DMS79 (cell line): Measurements from ENCODE around the gene CEACAM6.
"Not testable (repeated sequence)": the region's sequence is repeated elsewhere in the genome, so short reads cannot be mapped to it uniquely, and the experiment has no call there.

Source experiments
- DNase-seq: peaks from one replicate; lab custom pipeline; 2025; lab: John Stamatoyannopoulos, UW

CEACAM6 gene

DNA sequence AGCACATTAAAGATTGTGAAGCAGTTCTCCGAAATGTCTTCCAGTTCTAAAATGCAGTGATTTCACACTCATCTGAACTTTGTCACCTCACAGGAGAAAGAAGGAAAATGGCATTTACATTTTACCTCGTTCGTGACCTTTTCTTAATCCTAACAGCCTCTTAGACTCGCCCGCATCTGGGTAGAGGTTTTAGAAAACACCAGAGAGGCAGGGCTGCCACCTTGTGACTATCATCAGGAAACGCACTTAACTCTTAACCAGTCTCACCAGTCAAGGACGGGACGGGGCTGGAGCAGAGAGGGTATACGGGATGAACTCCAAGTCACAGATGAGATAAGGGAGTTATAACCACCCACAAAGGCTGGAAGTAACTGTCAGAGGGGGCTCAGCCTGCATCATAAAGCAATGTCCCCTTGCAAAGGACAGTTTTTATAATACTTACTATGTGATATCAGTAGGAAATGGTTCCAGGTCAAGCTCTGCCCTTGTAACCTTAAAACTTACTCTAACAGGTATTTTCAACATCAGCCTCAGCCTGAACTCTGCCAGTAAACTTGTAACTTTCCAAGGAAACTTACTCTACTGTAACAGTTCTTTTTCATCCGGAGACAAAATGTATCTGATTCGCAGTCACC is 8.6 kb upstream of the CEACAM6 start:
- DNase-seq, result peak; percentile 80

DNA sequence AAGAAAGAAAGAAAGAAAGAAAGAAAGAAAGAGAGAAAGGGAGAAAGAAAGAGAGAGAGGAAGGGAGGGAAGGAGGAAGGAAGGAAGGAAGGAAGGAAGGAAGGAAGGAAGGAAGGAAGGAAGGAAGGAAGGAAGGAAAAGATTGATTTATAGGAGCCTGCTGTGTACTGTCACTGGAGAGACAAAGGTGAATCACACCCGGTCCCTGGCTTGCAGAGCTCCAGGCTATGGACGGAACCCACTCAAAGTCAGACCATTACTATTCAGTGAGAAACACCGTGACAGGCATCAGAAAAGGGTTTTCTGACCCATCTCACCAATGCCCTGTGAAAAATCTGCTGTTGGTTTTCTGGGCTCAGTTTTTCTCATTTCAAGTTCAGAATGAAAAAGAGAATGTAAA is 7.3 kb upstream of the CEACAM6 start:
- no peak for DNase-seq

DNA sequence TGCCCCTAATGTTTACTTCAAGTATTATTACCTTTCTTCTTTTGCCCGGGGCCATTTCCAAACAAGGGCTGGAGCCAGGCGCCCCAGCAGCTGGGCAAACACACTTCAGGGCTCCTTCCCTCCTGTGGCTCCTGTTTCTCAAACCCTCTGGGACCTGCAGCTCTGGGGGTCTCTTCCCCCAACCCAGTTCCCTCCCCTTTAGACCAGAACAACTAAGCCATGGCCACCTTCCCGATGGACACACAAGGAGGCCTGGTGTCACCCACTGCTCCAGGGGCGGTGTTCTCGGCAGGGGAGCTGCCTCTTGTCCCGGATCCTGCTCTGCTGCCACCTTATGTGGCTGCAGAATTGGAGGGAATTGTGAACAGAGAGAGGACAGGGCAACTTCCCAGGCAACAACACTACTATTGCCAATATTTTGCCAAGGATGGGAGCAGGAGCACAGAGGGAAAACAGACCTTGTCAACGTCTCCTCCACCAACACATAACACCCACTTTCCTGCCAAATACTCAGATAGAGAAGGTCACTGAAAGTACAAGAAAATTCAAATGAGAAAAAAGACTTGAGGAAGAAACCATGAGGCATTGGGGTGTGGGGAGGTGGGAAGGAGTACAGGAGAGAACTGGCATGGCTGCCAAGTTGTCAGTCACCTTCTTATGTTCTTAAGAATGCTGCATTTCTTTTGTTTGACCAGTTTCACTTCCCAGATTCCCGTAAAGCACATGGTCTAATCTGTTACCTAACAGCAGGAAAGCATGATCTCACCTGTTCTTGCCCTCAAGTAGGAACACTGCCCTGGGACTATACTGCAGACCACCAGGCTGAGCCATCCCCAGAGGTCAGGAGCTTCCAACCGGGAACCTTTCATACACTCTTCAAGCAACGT is 4.8 kb upstream of the CEACAM6 start:
- peak; percentile 87 for DNase-seq

DNA sequence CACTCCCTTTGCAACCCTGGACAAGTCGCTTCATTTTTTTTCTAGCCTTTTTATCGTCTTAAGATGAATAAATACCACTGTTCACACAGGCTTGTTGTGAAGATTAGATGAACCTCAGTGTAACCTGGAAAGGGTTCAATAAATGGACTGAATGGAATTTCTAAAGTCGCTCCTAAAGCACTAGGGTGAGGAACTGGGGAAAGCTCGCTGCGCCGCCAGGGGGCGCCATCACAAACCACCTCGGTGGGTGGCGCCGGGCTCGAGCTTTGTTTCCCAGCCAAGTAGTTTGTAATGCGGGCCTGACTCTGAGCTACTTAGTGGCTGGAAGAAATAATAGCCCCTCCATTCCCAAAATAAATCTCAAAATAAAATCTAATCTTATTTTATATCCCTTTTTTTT is 2.2 kb upstream of the CEACAM6 start:
- DNase-seq, result no peak

DNA sequence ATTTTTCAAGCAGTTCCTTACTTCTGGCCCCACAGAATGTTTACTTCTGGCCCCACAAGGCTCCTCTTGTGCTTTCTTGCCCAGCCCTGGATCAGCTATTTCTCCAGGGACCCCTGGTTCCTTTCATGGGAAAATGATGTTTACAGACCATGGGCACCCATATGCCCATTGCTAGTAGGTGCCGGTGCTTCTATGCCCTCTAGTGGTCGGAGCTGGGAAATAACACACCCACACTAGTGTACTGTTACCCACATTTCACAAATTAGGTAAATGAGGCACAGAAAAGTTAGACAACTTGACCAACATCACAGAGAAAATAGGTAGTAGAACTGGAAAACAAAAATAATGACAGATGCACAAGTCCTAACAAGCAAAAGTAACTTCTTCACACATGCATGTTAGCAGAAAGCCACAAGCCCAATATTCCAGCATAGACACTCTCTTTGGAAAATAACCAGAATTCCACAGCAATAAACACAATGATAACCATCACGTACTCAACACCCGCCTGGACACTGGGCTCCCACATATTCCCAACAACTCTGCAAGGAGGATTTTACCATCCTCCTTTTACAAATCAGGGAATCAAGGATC is 1.3 kb upstream of the CEACAM6 start:
- no peak for DNase-seq

DNA sequence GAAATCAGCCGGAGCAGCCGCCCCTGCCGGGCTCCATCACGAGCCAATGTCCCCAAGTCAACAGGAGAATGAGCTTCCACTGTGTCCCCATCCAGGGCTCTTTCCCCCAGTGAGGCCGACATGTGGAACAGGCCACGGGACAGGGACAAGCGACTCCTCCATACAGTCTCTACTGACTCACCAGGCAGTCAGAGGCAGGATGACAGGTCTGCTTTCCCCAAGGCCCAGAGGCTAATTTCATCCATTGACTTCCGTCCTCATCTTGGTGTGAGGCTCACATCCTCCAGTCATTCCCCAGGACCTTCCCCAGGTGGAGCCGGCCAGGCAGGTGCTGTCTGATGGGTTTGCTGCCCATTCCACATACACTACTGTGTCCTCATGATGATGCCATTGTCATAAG is 3.5 kb downstream of the CEACAM6 start:
- no peak for DNase-seq

DNA sequence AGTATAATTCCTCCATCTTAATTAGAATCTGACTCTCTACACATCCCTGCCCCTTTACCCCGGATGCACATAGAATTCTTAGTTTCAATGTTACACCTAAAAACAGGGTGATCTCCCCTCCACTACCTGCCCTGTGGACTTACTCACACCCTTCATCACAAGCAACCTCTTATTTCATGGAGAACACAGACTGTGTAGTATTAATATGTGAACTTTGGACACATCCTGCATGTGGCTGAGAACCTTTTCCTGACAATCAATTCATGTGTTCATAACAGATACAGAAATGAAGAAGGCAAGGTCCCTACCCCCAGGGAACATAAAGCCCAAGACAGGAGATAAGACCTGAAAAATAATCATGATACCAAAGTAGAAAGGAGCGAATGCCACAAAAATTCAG is 11.8 kb downstream of the CEACAM6 start:
- no peak for DNase-seq

DNA sequence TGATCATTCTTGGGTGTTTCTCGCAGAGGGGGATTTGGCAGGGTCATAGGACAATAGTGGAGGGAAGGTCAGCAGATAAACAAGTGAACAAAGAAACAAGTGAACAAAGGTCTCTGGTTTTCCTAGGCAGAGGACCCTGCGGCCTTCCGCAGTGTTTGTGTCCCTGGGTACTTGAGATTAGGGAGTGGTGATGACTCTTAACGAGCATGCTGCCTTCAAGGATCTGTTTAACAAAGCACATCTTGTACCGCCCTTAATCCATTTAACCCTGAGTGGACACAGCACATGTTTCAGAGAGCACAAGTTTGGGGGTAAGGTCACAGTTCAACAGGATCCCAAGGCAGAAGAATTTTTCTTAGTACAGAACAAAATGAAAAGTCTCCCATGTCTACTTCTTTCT is 12.8 kb downstream of the CEACAM6 start:
- not testable (repeated sequence) for DNase-seq

DNA sequence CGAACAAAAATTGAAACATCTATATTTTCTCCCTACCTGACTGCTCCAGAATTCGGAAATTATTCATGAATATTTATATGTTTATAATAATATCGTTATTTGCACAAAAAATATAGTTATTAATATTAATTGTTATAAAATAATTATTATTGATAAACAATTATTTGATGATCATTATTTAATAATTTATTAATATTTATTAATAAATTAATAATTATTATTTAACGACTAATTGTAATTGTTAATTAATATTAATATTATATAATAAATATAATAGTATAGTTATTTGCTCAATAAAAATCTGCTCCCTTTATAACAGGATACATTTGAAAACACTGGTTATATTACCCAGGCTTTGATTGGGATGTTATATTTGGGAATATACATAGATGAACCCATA is 14.3 kb downstream of the CEACAM6 start:
- no peak for DNase-seq

DNA sequence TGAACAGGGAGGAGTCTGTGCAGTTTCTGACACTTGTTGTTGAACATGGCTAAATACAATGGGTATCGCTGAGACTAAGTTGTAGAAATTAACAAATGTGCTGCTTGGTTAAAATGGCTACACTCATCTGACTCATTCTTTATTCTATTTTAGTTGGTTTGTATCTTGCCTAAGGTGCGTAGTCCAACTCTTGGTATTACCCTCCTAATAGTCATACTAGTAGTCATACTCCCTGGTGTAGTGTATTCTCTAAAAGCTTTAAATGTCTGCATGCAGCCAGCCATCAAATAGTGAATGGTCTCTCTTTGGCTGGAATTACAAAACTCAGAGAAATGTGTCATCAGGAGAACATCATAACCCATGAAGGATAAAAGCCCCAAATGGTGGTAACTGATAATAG is 16.1 kb downstream of the CEACAM6 start:
- DNase-seq, result no peak

DNA sequence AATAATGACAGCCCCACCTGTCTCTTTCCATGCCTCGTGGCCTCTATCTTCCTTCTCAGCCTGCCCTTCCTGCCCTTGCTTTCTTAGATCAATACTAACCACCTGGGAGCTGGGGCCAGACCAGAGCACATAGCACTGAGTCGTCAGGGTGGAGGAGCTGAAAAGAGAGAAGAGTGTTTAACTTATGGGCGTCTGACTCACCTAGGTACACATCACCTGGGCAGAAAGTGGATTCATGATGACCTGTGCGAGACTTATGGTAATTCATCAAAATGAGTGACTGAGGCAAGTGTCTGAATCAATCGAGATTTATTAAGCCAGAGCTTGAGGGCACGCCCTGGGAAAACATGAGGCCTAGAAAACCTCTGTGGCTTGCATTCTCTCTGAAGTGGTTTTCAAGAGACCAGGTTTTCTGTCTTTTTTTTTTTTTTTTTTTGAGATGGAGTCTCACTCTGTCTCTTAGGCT is 19.2 kb downstream of the CEACAM6 start:
- peak; percentile 97 for DNase-seq

DNA sequence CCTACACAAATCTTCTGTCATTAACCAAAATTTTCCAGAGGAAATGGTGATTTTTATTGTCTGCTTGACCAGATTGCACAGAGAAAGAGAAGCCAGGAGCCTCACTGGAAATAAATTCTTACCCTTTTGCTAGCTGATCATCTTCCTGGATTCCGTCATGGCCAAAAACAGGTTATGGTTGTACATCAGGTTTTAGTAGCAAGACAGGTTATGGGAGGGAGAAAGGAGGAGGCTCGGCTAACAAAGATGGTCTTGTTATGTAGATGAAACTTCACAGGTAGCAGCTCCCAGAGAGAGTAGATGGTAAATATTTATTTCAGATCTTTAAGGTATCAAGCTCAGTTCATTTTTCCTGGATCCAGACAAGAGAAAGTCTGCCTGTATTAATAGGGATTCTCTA is 21.4 kb downstream of the CEACAM6 start:
- no peak for DNase-seq

DNA sequence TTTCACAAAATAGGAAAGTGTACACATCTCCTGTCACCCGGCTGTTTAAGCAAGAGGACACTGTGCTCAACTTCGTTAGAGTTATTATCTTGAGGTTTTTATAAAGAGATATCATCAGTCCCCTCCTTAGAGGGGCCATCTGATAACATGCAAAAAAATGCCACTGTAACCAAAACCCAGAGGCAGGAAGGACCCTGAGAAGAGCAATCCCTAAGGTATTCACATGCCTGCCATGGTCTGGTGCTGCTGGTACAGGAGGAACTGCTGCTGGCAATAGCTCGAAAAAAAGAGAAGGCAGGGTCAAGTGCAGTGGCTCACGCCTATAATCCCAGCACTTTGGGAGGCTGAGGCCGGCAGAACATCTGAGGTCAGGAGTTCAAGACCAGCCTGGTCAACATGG is 28.3 kb downstream of the CEACAM6 start:
- no peak for DNase-seq

DNA sequence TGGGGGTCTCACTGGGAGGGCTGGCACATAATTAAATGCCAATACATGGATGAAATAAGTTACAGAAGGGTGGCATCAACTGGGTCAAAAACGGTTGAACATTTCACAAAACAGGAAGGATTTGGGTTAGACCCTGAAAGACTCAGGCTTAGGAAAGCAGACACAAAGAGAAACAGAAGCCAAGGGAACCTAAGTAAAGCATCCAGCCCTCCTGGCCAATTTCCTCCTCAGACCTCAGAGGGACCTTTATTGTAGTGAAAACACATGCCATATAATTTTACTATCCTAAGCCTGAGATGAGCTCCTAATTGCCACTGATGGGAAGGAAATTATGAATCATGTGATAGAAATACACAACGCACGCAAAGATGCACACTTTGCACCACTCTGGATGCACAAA is 29.0 kb downstream of the CEACAM6 start:
- DNase-seq, result no peak

DNA sequence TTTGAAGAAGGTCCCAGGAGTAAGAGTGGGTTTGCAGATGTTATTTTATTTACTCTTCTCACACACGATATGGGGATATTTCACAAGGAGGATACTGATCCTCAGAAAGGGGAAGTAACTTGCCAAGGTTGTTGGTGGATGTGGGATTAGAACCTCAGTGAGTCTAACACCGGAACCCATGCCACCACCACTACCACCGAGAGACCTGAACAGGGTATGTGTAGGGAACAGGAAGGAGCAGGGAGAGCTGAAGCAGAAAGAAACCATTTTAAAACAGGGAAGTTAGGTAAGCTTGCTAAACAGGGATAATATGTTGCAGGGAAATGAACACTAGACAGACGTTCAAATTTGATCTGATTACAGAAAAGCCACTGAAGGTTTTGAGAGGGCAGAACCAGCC is 29.4 kb downstream of the CEACAM6 start:
- no peak for DNase-seq

DNA sequence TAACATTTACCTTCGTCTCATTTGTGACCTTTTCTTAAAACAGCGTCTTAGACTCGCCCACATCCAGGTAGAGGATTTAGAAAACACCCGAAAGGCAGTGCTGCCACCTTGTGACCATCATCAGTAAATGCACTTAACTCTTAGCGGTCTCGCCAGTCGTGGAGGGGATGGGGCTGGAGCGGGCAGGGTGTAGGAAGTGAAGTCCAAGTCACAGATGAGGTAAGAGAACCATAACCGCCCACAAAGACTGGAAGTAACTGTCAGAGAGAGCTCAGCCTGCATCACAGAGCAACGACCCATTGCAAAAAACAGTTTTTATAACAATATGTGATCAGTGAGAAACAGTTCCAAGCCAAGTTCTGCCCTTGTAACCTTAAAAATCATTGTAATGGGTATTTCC is 30.3 kb downstream of the CEACAM6 start:
- peak; percentile 85 for DNase-seq

DNA sequence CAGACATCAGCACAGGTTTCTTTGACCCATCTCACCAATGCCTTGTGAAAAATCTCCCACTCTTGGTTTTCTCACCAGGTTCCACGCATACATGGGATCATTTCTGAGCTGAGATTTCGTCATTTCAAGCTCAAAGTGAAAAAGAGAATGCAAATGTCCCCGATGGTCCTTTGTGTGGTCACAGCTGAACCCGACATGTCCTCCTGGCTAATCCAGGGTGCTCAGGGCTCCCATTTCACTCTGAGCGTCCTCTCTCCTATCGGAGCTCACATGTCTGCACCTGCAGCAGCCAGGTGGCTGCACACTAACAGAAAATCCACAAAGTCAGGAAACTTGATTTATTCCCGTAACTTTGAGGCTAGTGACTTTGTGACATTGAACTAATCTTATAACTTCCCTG is 31.7 kb downstream of the CEACAM6 start:
- DNase-seq, result no peak

DNA sequence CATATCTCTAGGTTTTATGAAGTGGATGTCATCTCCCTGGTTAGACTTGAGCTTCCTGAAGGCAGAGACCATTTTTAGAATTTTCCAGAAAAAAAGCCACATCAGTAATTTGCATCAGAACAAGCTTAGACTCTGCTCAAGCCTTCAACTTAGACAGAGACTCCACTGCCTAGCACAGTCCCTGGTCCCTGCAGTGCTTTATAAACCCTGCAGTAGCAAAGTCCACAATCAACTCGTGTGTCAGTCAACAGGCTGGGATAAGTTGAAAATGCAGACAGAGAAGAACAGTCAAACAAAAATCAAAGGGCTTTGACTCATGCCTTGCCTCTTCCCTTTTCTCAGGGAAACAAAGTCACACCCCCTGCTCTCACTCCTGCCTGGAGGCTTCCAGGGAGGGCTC is 33.2 kb downstream of the CEACAM6 start:
- DNase-seq, result not testable (repeated sequence)

DNA sequence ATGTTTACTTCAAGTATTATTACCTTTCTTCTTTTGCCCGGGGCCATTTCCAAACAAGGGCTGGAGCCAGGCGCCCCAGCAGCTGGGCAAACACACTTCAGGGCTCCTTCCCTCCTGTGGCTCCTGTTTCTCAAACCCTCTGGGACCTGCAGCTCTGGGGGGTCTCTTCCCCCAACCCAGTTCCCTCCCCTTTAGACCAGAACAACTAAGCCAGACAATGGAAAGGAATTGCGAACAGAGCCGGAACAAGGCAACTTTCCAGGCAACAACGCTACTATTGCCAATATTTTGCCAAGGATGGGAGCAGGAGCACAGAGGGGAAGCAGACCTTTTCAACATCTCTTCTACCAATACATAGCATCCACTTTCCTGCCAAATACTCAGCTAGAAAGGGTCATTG is 33.7 kb downstream of the CEACAM6 start:
- DNase-seq, result peak; percentile 88

DNA sequence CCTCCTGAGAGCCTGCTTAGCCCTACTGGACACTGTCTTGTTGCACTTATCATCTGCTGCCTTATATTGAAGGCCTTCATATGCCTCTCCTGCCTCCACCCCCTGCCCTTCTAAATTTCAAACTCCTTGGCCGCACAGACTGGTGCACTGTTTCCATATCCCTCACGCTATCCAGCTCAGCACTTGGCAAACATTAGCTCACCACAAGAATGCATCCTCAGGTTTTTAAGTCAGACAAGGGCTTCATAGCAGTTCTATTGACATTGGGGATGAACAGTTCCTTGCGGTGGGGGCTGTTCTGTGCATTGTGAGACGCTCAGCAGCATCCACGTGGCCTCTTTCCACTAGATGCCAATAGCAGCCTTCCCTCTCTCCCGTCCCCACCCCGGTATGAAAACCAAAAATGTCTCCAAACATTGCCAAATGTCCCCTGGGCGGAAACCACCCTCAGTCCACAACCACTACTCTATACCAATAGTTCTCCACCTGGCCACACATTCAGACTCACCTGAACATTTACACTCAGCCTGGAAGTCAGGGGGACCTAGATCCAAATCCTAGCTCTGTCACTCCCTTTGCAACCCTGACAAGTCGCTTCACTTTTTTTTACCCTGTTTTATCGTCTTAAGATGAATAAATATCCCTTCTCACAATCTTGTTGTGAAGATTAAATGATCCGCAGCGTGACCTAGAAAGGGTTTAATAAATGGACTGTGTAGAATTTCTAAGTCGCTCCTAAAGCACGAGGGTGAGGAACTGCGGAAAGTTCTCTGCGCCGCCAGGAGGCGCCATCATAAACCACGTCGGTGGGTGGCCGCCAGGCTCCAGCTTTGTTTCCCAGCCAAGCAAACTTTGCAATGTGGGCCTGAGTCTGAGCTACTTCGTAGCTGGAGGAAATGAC is 37.4 kb downstream of the CEACAM6 start:
- peak; percentile 96 for DNase-seq

DNA sequence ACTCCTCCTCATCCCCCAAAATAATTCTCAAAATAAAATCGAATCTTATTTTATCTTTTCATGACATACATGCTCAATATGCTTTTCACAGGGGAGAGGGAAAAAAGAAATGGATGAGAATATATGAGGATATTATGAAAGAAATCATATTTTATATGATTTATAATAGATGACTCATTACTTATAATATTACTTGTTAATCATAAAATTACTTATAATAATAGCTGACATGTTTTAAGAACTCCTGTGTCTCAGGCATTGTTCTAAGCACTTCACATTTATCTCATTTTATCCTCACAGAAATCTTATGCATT is 38.0 kb downstream of the CEACAM6 start:
- no peak for DNase-seq

DNA sequence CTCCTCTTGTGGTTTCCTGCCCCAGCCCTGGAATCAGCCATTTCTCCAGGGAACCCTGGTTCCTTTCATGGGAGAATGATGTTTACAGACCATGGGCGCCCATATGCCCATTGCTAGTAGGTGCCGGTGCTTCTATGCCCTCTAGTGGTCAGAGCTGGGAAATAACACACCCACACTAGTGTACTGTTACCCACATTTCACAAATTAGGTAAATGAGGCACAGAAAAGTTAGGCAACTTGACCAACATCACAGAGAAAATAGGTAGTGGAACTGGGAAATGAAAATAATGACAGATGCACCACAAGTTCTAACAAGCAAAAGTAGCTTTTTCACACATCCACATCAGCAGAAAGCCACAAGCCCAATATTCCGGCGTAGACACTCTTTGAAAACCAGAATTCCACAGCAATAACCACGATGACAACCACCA is 39.7 kb downstream of the CEACAM6 start:
- DNase-seq, result peak; percentile 39
